ENCODE data around the gene ZNF75A.
"Not testable (repeated sequence)": the region's sequence is repeated elsewhere in the genome, so short reads cannot be mapped to it uniquely, and the experiment has no call there.

The ZNF75A gene

GRCh38 chr16:3305109-3306068 lies at the start of gene ZNF75A, which contains the start of gene TIGD7:
Gene ZNF75A (plus strand): TSS chr16:3305497. CDS start chr16:3308429, 2,932 bp downstream.
Gene TIGD7 (minus strand): TSS chr16:3305430. CDS start chr16:3300614, 4,816 bp downstream.
- H3K9me3 Mint-ChIP-seq = peaks cover 29% of the 10 kb centered on the region
- H3K27ac Mint-ChIP-seq = peak within 1 kb of the TSS; percentile 76
- H3K27me3 Mint-ChIP-seq = no peaks in the 10 kb centered on the region
- peak within 1 kb of the TSS; percentile 78 for H3K4me3 Mint-ChIP-seq
- peaks cover 71% of the 10 kb centered on the region for H3K36me3 Mint-ChIP-seq (ENCODE audit: low read depth)
- peaks cover 16% of the 10 kb centered on the region for H3K4me1 Mint-ChIP-seq (ENCODE audit: low read depth)

DNA sequence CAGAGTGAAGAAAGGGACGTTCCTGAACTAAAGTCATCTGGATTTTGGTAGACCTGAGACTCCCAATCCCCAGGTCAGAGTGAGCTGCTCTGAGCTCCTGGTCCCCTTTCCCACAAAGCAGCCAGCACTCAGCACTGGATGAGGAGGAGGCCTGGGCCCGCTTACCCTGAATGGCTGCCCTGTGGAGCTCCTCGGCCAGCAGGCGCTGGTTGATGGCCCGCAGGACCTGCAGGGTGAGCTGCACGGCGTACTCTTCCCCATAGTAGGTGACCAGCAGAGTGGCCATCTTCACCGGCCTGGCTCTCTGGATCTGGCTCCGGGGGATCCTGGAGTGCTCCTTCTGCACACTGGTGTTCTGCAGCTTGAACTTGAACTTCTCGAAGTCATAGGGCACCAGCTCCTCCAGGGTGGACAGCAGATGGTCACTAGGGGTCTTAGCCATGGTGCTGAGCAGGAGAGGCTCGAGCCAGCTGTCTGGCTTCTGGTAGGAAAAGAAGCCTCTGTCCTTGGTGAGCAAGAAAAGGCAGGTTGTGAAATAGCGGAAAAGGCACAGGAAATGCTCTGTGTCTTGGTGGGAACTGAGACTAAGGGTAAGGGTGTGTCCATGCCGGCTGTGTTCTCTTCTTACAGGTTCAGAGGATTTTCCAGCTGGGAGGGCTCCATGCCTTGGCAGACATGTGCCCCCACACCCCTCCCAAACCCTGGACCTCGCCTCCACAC lies 49.0 kb upstream of the ZNF75A start, which contains the start of gene MEFV:
Gene MEFV, minus strand, starts transcription at position 488 of the 720 bp plus-strand sequence. Its CDS starts 46 bp downstream, at position 442.
- Mint-ChIP-seq H3K27me3 (peaks cover 8% of the 10 kb centered on the region), H3K27ac (no peak within 1 kb of the TSS), H3K9me3 (no peaks in the 10 kb centered on the region), H3K4me1 (ENCODE audit: low read depth) (no peaks in the 10 kb centered on the region), H3K36me3 (ENCODE audit: low read depth) (no peaks in the 10 kb centered on the region), H3K4me3 (no peak within 1 kb of the TSS)

- no peaks in the 10 kb centered on the region for H3K9me3 Mint-ChIP-seq
- no peaks in the 10 kb centered on the region for H3K36me3 Mint-ChIP-seq (ENCODE audit: low read depth)
- H3K4me3 Mint-ChIP-seq = no peak overlapping the region
- no peak overlapping the region for H3K27ac Mint-ChIP-seq
- no peaks in the 10 kb centered on the region for H3K4me1 Mint-ChIP-seq (ENCODE audit: low read depth)
- peaks cover 8% of the 10 kb centered on the region for H3K27me3 Mint-ChIP-seq
Measured at GRCh38 chr16:3256866-3257465, 48.3 kb upstream of the ZNF75A start.

GRCh38 chr16:3259836-3260235 lies 45.5 kb upstream of the ZNF75A start:
- peaks cover 5% of the 10 kb centered on the region for H3K27me3 Mint-ChIP-seq
- H3K36me3 Mint-ChIP-seq (ENCODE audit: low read depth) = peaks cover 2% of the 10 kb centered on the region
- H3K27ac Mint-ChIP-seq = no peak overlapping the region
- H3K4me3 Mint-ChIP-seq = no peak overlapping the region
- no peaks in the 10 kb centered on the region for H3K9me3 Mint-ChIP-seq
- H3K4me1 Mint-ChIP-seq (ENCODE audit: low read depth) = peaks cover 18% of the 10 kb centered on the region

- Mint-ChIP-seq H3K4me3 (peak overlapping the region; percentile 86), H3K4me1 (ENCODE audit: low read depth) (peaks cover 41% of the 10 kb centered on the region), H3K27me3 (no peaks in the 10 kb centered on the region), H3K27ac (peak overlapping the region; percentile 65), H3K36me3 (ENCODE audit: low read depth) (peaks cover 16% of the 10 kb centered on the region), H3K9me3 (no peaks in the 10 kb centered on the region)
Measured at GRCh38 chr16:3262517-3262916, 42.8 kb upstream of the ZNF75A start.

DNA sequence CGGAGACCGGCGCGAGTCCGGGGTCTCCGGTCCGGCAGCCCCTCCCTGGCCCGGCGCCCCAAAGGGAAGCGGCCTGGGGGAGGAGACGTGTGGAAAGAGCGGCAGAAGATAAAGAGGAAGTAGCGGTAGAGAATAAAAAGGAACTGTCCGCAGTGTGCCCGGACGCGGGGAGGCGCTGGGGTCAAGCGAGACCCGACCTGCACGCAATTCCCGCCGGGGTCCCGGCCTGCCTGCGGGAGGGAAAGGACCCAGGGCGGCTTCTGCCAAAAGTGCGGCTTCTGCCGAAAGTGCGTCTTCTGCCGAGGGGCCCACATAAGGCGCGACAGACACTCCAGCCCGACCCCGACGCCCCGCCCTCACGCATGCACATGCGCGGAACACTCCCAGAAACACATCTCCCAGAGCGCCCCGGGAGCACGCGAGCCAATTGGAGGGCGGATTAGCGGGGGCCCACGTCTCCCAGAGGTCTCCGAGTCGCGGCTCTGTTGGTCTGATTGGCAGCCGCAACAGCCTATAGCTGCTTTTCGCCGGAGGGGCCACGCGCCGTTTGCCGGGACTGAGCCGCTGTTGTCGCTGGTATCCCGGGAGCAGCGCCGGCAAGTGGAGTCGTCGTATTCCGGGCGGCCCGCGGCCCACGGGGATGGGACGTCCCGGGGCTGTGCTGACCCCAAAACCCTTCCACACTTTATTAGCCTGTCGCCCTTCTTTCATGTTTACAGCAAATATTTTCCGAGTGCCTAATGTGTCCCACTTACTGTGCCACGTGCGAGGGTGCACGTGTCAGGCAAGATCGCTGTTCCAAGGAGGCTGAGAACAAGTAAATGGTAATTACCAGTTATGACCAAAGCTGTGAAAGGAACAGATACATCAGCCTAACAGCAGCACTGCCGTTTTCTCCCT lies 40.9 kb upstream of the ZNF75A start:
- Mint-ChIP-seq H3K27me3 (no peaks in the 10 kb centered on the region), H3K4me1 (ENCODE audit: low read depth) (peaks cover 41% of the 10 kb centered on the region), H3K4me3 (peak overlapping the region; percentile 86), H3K9me3 (no peaks in the 10 kb centered on the region), H3K27ac (peak overlapping the region; percentile 93), H3K36me3 (ENCODE audit: low read depth) (peaks cover 26% of the 10 kb centered on the region)

DNA sequence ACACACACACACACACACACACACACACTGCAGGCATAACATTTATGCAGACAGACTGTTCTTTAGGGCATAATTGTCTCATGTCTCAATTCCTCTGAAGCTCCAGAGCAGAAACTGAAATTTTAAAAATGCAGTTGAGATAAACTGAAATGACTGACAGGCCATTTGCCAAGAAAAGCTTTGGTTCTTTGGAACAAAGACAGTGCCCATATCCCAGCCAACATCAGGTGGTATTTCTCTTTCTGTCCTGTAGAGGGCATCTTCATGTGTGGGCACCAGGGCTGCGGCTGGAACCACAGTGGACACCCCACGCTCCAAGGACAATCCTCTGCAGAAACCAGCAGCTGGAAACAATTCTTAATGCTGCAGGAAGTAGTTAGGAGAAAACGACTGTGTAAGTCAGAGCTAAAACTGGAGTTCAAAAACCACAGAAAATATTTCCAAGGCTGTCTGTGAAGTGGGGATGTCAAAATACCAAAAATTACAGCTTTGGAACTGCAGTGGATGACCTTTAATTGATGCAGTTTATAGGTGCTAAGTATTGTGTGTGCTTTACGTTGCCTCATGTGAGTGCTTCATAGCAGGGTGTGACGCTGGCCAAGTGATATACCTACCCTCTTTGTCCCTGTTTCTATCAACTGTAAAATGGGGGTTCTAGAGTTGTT lies 38.3 kb upstream of the ZNF75A start:
- no peaks in the 10 kb centered on the region for H3K9me3 Mint-ChIP-seq
- H3K4me1 Mint-ChIP-seq (ENCODE audit: low read depth) = peaks cover 41% of the 10 kb centered on the region
- no peak overlapping the region for H3K4me3 Mint-ChIP-seq
- H3K27me3 Mint-ChIP-seq = no peaks in the 10 kb centered on the region
- peaks cover 34% of the 10 kb centered on the region for H3K36me3 Mint-ChIP-seq (ENCODE audit: low read depth)
- peak overlapping the region; percentile 41 for H3K27ac Mint-ChIP-seq

- Mint-ChIP-seq H3K36me3 (ENCODE audit: low read depth) (peaks cover 34% of the 10 kb centered on the region), H3K4me3 (no peak overlapping the region), H3K27ac (no peak overlapping the region), H3K27me3 (no peaks in the 10 kb centered on the region), H3K9me3 (no peaks in the 10 kb centered on the region), H3K4me1 (ENCODE audit: low read depth) (peaks cover 30% of the 10 kb centered on the region)
Measured at GRCh38 chr16:3268294-3268693, 37.0 kb upstream of the ZNF75A start.

DNA sequence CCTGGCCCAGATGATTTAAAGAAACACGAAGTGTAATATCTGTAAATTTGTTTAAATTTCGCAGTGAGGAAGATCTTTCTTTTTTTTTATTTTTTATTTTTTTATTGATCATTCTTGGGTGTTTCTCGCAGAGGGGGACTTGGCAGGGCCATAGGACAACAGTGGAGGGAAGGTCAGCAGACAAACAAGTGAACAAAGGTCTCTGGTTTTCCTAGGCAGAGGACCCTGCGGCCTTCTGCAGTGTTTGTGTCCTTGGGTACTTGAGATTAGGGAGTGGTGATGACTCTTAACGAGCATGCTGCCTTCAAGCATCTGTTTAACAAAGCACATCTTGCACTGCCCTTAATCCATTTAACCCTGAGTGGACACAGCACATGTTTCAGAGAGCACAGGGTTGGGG lies 34.6 kb upstream of the ZNF75A start:
- H3K27me3 Mint-ChIP-seq, H3K27ac Mint-ChIP-seq, H3K4me3 Mint-ChIP-seq, H3K9me3 Mint-ChIP-seq: not testable (repeated sequence)
- Mint-ChIP-seq H3K36me3 (ENCODE audit: low read depth) (peaks cover 30% of the 10 kb centered on the region), H3K4me1 (ENCODE audit: low read depth) (peaks cover 14% of the 10 kb centered on the region)

DNA sequence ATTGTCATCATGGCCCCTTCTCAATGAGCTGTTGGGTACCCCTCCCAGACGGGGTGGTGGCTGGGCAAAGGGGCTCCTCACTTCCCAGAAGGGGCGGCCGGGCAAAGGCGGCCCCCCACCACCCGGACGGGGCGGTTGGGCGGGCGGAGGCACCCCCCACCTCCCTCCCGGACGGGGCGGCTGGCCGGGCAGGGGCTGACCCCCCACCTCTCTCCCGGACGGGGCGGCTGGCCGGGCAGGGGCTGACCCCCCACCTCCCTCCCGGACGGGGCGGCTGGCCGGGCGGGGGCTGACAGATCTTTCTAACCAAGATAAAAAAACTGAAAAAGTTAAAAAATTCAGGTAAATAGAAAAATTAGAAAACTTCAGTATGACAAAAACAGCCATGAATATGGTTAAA lies 34.0 kb upstream of the ZNF75A start:
- peaks cover 12% of the 10 kb centered on the region for H3K4me1 Mint-ChIP-seq (ENCODE audit: low read depth)

DNA sequence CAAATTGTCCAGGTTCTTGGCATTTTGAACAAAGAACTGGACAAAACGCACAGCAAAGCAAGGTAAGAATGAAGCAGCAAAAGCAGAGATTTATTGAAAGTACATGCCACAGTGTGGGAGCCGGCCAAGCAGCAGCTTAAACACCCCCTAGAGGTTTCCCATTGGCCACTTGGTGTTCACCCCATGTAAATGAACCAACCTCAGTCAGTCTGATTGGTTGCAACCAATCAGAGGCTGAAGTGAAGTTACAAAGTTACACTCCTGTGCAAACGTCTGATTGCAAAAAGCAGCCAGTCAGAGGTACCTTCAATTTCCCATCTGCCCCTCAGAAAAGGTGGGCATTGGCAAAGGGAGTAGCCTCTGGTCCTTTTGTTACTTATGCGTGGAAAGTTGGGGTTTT lies 30.8 kb upstream of the ZNF75A start:
- Mint-ChIP-seq H3K27me3 (no peaks in the 10 kb centered on the region), H3K36me3 (ENCODE audit: low read depth) (peaks cover 6% of the 10 kb centered on the region), H3K4me3 (no peak overlapping the region), H3K4me1 (ENCODE audit: low read depth) (no peaks in the 10 kb centered on the region), H3K9me3 (no peaks in the 10 kb centered on the region), H3K27ac (no peak overlapping the region)

More for the DNA sequence above, 34.0 kb upstream of the ZNF75A start:
- not testable (repeated sequence) for H3K9me3 Mint-ChIP-seq, H3K4me3 Mint-ChIP-seq, H3K27me3 Mint-ChIP-seq, H3K27ac Mint-ChIP-seq
- H3K36me3 Mint-ChIP-seq (ENCODE audit: low read depth) = peaks cover 30% of the 10 kb centered on the region

GRCh38 chr16:3274947-3275346 lies 30.4 kb upstream of the ZNF75A start:
- Mint-ChIP-seq H3K4me3 (no peak overlapping the region), H3K27me3 (no peaks in the 10 kb centered on the region), H3K36me3 (ENCODE audit: low read depth) (peaks cover 2% of the 10 kb centered on the region), H3K9me3 (no peaks in the 10 kb centered on the region), H3K4me1 (ENCODE audit: low read depth) (no peaks in the 10 kb centered on the region), H3K27ac (no peak overlapping the region)

GRCh38 chr16:3276679-3277078 lies 28.6 kb upstream of the ZNF75A start:
- Mint-ChIP-seq H3K27ac (no peak overlapping the region), H3K4me3 (no peak overlapping the region), H3K36me3 (ENCODE audit: low read depth) (no peaks in the 10 kb centered on the region), H3K9me3 (no peaks in the 10 kb centered on the region), H3K27me3 (no peaks in the 10 kb centered on the region), H3K4me1 (ENCODE audit: low read depth) (peaks cover 5% of the 10 kb centered on the region)

Data from stimulated activated naive CD8-positive, alpha-beta T cell treated with anti-CD3 and anti-CD28 coated beads, Interleukin-15, Interleukin-2, amounts not matched to agents 100 ng/mL and 50 ng/mL, for 24 hours (primary cell).